Tibial artery (tissue), 4 donors: ENCODE data around the gene ATRN.

Source experiments
- DNase-seq, 2 donors: peaks; one replicate each; pipeline ENCODE4 v3.0.0-alpha.2; 2019
- H3K27ac ChIP-seq, 2 donors: fragments of 200-600 bp; sonication (generic) in 1 of 2; 1 replicate in 1 of 2; 2 replicates in 1 of 2; pipeline ENCODE4 v1.5.1; 2018 to 2019; ENCODE audit warnings: mild to moderate bottlenecking in 1 of 2
- H3K27me3 ChIP-seq, 2 donors: fragments of 200-600 bp; sonication (generic) in 1 of 2; one replicate each; pipeline versions ENCODE4 v1.5.1 to v1.6.0; 2016 to 2019
- H3K36me3 ChIP-seq, 3 donors: fragments of 200-600 bp; sonication (generic) in 2 of 3; one replicate each; pipeline ENCODE4 v1.5.1; 2016 to 2019; ENCODE audit warnings: mild to moderate bottlenecking in 2 of 3
- H3K4me1 ChIP-seq, 4 donors: fragments of 200-600 bp; sonication (generic) in 2 of 4; 1 replicate in 3 of 4; 2 replicates in 1 of 4; pipeline ENCODE4 v1.5.1; 2016 to 2019
- H3K4me3 ChIP-seq, 2 donors: fragments of 200-600 bp; sonication (generic) in 1 of 2; 1 replicate in 1 of 2; 2 replicates in 1 of 2; pipeline ENCODE4 v1.5.1; 2018 to 2019; ENCODE audit warnings: mild to moderate bottlenecking in 2 of 2
- H3K9me3 ChIP-seq, 3 donors: fragments of 200-600 bp; sonication (generic) in 1 of 3; one replicate each; pipeline ENCODE4 v1.5.1; 2016 to 2019
- intact Hi-C: fragments of 100-400 bp; cut with DNase I; formaldehyde crosslinking; loops from one replicate; pipeline ENCODE4 v1.15.0; 2023; ENCODE audit warnings: low total_unique reads
- TF ChIP-seq, protein P1 (sequence below), 2 experiments: fragments of 200-600 bp in 1 of 2; fragments of 450-650 bp in 1 of 2; IDR thresholded peaks; one replicate each; pipeline ENCODE4 v1.5.1; 2017 to 2019; ENCODE audit warnings: antibody characterized with exemption in 2 of 2, mild to moderate bottlenecking in 1 of 2, moderate library complexity in 1 of 2

The ATRN gene

DNA sequence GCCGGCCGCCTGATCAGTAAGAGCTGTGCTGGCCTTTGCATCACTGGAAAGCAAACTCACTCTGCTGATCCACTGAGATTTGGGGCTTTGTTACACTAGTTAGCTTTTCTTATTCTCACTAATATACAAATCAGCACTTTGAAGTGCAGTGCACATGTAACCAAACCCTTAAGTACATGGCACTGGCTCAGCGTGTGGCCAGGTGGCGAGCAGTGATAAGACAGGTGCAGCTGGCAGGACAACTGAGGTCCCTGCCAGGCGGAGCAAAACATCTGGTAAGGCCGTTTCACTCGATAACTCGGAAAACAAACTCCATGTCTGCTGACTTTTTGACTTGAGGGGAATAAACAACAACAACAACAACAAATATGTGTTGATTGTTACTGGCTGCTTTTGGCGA is 181.4 kb downstream of the ATRN start:
- Histone ChIP-seq H3K9me3 (peaks cover 0 to 5% (median 0%) of the 10 kb centered on the region in 3 donors), H3K4me1 (no peaks in the 10 kb centered on the region), H3K36me3 (peaks cover 5 to 46% (median 21%) of the 10 kb centered on the region in 3 donors), H3K27me3 (no peaks in the 10 kb centered on the region), H3K27ac (no peak overlapping the region), H3K4me3 (no peak overlapping the region)
- TF ChIP-seq, protein P1, sequence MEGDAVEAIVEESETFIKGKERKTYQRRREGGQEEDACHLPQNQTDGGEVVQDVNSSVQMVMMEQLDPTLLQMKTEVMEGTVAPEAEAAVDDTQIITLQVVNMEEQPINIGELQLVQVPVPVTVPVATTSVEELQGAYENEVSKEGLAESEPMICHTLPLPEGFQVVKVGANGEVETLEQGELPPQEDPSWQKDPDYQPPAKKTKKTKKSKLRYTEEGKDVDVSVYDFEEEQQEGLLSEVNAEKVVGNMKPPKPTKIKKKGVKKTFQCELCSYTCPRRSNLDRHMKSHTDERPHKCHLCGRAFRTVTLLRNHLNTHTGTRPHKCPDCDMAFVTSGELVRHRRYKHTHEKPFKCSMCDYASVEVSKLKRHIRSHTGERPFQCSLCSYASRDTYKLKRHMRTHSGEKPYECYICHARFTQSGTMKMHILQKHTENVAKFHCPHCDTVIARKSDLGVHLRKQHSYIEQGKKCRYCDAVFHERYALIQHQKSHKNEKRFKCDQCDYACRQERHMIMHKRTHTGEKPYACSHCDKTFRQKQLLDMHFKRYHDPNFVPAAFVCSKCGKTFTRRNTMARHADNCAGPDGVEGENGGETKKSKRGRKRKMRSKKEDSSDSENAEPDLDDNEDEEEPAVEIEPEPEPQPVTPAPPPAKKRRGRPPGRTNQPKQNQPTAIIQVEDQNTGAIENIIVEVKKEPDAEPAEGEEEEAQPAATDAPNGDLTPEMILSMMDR (IDR thresholded peaks at IDR 0.05): no peak
- intact Hi-C loops: no loop called here
- no peak for DNase-seq

DNA sequence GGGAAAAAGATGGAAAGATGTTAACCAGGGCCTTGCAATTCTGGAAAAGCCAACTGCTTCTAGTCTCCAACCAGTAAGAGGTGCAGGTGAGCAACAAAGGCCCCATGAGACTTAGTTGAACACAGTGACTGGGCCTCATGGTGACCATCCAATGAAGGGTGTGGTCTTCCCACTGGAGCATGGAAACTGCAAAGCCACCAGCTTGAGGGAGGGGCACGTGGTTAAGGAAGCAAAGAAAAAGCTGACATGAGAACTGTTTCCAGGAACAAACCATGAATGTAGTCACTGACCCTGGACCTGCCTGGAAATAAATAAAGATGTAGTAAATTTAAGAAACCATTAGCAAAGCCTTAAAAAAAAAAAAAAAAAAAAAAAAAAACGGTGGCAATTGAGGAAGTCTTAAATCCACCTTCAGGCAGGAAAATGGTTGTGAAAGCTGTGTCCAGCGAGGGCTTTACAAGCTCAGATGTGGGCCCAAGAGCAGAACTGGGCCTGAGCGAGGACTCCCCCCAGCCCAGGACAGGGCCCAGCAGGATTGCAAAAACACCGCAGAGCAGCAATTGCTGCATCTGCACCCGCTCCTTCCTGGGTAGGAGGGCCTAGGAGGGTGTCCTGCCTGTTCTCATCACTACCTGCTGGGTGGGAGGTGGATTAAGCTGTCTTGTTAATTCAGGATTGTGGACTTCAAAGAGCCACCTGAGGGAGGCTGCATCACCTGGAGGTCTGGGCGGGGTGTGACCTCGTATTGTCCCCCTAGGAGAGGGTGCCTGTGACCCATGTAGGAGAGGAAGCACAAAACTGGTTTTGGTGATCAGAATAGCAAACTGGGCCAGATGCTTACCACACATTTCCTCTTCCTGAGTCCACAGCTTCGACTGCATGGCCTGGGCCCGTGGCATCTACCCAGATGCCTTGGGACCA is 182.1 kb downstream of the ATRN start:
- Histone ChIP-seq H3K4me1 (no peaks in the 10 kb centered on the region), H3K4me3 (no peak overlapping the region), H3K36me3 (peaks cover under 1 to 38% (median 15%) of the 10 kb centered on the region in 3 donors), H3K27me3 (no peaks in the 10 kb centered on the region), H3K9me3 (peaks cover 0 to 5% (median 0%) of the 10 kb centered on the region in 3 donors), H3K27ac (no peak overlapping the region)
- intact Hi-C loops: no loop called here
- TF ChIP-seq, protein P1 (IDR thresholded peaks at IDR 0.05): no peak
- no peak for DNase-seq

DNA sequence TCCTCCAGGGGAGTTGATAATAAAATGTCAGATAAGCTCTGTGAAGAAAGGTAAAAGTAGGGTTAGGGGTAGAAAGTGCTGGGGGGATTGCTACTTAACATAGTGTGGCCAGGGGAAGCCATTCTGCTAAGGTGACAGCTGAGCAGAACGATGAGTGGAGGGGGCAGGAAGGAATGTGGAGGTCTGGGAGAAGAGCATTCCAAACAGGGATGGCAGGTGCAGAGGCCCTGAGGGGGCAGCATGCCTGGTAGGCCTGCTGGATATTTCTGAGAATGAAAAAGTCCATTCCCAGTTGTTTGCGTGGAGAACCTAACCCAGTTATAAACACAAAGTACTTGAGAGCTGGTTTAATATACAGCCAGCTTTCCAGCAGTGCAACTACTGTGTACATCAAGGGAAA is 183.1 kb downstream of the ATRN start:
- Histone ChIP-seq H3K27ac (no peak overlapping the region), H3K9me3 (peaks cover 0 to 5% (median 0%) of the 10 kb centered on the region in 3 donors), H3K36me3 (peaks cover 0 to 29% (median 5%) of the 10 kb centered on the region in 3 donors), H3K4me3 (no peak overlapping the region), H3K4me1 (no peaks in the 10 kb centered on the region), H3K27me3 (peaks cover 0 to 5% of the 10 kb centered on the region in 2 donors)
- DNase-seq: no peak
- TF ChIP-seq, protein P1 (IDR thresholded peaks at IDR 0.05): no peak
- intact Hi-C loops: no loop called here

DNA sequence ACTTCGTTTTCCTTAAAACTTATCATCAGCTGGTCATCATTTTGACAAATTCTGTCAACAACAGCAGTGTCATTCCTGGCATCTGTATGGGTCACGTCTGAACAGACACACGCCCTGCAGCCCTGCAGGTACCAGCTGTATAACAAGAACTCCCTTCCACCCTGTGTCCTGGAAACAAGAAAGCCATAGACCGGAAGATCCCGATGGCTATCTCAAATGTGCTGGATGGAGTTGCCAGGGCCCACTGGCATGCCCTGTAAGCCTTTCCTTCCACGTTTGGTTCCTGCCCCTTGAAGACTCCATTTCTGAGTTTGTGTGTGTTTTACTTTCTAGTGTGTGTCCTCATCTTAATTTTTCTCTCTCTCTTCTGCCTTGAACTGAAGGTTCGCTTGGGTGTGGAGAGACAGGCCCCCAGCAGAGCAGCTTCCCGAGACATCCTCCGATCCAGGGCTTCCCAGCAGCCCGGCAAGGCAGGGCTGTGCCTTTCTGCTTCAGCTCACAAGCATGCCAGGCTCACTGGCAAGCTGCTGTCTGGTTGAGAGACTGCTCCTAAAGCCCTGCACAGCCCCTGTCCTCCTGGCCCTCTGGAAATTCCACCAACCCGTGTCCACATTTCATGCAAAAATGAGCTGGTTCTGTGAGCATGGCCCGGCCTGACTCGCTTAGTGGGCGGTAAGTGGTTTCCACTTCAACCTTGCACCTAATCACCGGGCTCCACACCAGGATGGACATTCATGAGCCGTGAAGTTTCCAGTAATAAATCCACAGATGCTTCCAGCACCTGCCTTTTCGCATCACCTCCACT is 183.7 kb downstream of the ATRN start:
- Histone ChIP-seq H3K36me3 (peaks cover 0 to 23% (median 3%) of the 10 kb centered on the region in 3 donors), H3K9me3 (peaks cover 0 to 5% (median 0%) of the 10 kb centered on the region in 3 donors), H3K4me1 (no peaks in the 10 kb centered on the region), H3K27me3 (peaks cover 0 to 11% of the 10 kb centered on the region in 2 donors), H3K27ac (no peak overlapping the region), H3K4me3 (no peak overlapping the region)
- TF ChIP-seq, protein P1 (IDR thresholded peaks at IDR 0.05): no peak
- intact Hi-C loops: no loop called here
- no peak for DNase-seq

DNA sequence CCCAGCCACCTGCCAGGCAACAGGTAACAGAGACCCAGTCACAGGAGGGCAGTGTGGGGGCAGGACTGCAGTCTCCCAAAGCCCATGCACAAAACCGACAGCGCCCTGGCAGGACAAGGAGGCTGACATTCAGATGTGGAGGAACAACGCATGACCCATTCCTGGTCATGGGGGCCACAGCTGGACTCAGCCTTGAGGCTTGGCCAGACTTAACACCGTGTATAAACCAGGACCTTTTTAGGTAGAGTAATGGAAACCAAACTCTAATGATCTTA is 184.2 kb downstream of the ATRN start:
- TF ChIP-seq, protein P1 (IDR thresholded peaks at IDR 0.05): no peak
- peaks cover 0 to 16% of the 10 kb centered on the region in 2 donors for H3K27me3 ChIP-seq
- H3K36me3 ChIP-seq: peaks cover 0 to 19% (median 3%) of the 10 kb centered on the region in 3 donors
- DNase-seq: no peak
- H3K4me1 ChIP-seq: no peaks in the 10 kb centered on the region
- peaks cover 0 to 5% (median 0%) of the 10 kb centered on the region in 3 donors for H3K9me3 ChIP-seq
- no peak overlapping the region for H3K4me3 ChIP-seq
- no peak overlapping the region for H3K27ac ChIP-seq
- intact Hi-C loops: no loop called here
